Measurements from ENCODE around the gene POLR2J2.
"Not testable (repeated sequence)": the region's sequence is repeated elsewhere in the genome, so short reads cannot be mapped to it uniquely, and the experiment has no call there.

The POLR2J2 gene

GRCh38 chr7:102667523-102667922 lies 3.9 kb downstream of the POLR2J2 start:
- not testable (repeated sequence) for DNase-seq

GRCh38 chr7:102666850-102667249 lies 4.6 kb downstream of the POLR2J2 start:
- DNase-seq = not testable (repeated sequence)

- not testable (repeated sequence) for DNase-seq
Observed at GRCh38 chr7:102664765-102665164, 6.7 kb downstream of the POLR2J2 start.

- DNase-seq = not testable (repeated sequence)
Observed at GRCh38 chr7:102649924-102650323, 21.5 kb downstream of the POLR2J2 start, which contains the start of gene SPDYE2B. TSS of gene SPDYE2B (plus strand) at chr7:102650319. CDS start at chr7:102652349, 2,030 bp downstream.

- not testable (repeated sequence) for DNase-seq
Observed at GRCh38 chr7:102647813-102648212, 23.6 kb downstream of the POLR2J2 start.

- not testable (repeated sequence) for DNase-seq
Observed at GRCh38 chr7:102643404-102643803, 28.1 kb downstream of the POLR2J2 start.

- DNase-seq = not testable (repeated sequence)
Observed at GRCh38 chr7:102642691-102643090, 28.8 kb downstream of the POLR2J2 start, which contains the start of gene UPK3BL1. TSS of gene UPK3BL1 (minus strand) at chr7:102642791. CDS start at chr7:102642741, 50 bp downstream.

GRCh38 chr7:102638848-102639247 lies 32.6 kb downstream of the POLR2J2 start:
- DNase-seq = not testable (repeated sequence)

GRCh38 chr7:102636956-102637355 lies 34.5 kb downstream of the POLR2J2 start:
- DNase-seq = not testable (repeated sequence)

GRCh38 chr7:102635354-102635753 lies 36.1 kb downstream of the POLR2J2 start:
- DNase-seq = not testable (repeated sequence)

GRCh38 chr7:102634299-102634698 lies 37.2 kb downstream of the POLR2J2 start:
- not testable (repeated sequence) for DNase-seq

GRCh38 chr7:102630622-102631021 lies 40.8 kb downstream of the POLR2J2 start:
- DNase-seq = not testable (repeated sequence)

- DNase-seq = not testable (repeated sequence)
Observed at GRCh38 chr7:102627271-102627904, 44.1 kb downstream of the POLR2J2 start.

GRCh38 chr7:102618122-102618521 lies 53.3 kb downstream of the POLR2J2 start:
- not testable (repeated sequence) for DNase-seq

GRCh38 chr7:102616507-102617125 lies 54.8 kb downstream of the POLR2J2 start, which contains the start of gene RASA4:
TSS of gene RASA4 (minus strand) at chr7:102616756. CDS start at chr7:102616689, 67 bp downstream.
- DNase-seq = not testable (repeated sequence)

Data from midbrain (tissue), 1 donor.